ENCODE measurements around the gene TMEM201. TPM values are rescaled to one million over a fixed set of nuclear protein-coding genes. Genes with fewer than 3 reads are reported as not detected.

TMEM201 gene, protein sequence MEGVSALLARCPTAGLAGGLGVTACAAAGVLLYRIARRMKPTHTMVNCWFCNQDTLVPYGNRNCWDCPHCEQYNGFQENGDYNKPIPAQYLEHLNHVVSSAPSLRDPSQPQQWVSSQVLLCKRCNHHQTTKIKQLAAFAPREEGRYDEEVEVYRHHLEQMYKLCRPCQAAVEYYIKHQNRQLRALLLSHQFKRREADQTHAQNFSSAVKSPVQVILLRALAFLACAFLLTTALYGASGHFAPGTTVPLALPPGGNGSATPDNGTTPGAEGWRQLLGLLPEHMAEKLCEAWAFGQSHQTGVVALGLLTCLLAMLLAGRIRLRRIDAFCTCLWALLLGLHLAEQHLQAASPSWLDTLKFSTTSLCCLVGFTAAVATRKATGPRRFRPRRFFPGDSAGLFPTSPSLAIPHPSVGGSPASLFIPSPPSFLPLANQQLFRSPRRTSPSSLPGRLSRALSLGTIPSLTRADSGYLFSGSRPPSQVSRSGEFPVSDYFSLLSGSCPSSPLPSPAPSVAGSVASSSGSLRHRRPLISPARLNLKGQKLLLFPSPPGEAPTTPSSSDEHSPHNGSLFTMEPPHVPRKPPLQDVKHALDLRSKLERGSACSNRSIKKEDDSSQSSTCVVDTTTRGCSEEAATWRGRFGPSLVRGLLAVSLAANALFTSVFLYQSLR
- total RNA-seq (10 to 100 TPM in 5 of 7 donors, 1 to 10 TPM in 2; 5.7 to 20.8 (median 17.6) TPM), polyA plus RNA-seq (1 to 10 TPM; 1.6 to 7.7 TPM)
- long read RNA-seq, donor 1, partial matches to known transcripts = 27 of 44 reads
- long read RNA-seq, donor 1, other reads (novel, unspliced or antisense) = 17 of 44 reads
- long read RNA-seq, donor 2, partial matches to known transcripts = 0 of 3 reads
- long read RNA-seq, donor 2, other reads (novel, unspliced or antisense) = 0 of 3 reads
- long read RNA-seq, donor 3, transcript TMEM201-201 (6 exons, 3,851 nt) = major isoform, 14 of 51 reads
- long read RNA-seq, donor 3, partial matches to known transcripts = 25 of 51 reads
- long read RNA-seq, donor 3, other reads (novel, unspliced or antisense) = 10 of 51 reads

DNA sequence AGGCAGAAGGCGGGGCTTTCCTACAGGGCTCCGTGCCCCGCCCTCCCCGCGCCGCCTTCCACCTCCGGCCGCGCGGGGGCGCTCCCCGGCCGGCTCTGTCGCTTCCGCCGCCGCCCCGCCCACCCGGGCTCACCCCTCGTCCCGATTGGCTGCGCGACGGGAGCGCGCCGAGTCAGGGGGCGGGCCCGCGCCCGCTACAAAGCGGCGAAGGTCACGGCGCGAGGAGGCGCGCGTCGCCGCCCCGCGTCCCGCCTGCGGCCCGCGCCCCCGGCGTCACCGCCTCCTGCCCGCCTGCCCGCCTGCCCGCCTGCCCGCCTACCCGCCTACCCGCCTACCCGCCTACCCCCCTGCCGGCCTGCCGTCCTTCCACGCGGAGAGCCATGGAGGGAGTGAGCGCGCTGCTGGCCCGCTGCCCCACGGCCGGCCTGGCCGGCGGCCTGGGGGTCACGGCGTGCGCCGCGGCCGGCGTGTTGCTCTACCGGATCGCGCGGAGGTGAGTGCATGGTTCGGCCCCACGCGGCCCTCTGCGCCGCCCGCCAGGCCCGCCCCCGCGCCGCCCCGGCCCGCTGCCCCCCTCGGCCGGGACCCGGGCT, at the start of gene TMEM201:
Gene TMEM201, plus strand, starts transcription at position 361 of the 593 bp plus-strand sequence. Its CDS starts 20 bp downstream, at position 381.
- no peaks in the 10 kb centered on the region for H3K27me3 ChIP-seq
- peak; percentile 93 to 97 (median 96) for DNase-seq
- peak within 1 kb of the TSS in 1 of 2 donors; percentile 54 for H3K27ac ChIP-seq
- intact Hi-C loops (cut with DNase I) = no loop called here
- WGBS, 3 donors = 0 to 1% (median 1%) methylated on average over 22 to 88 of the region's 94 CpGs
- peak within 1 kb of the TSS; percentile 71 for H3K4me3 ChIP-seq
- H3K36me3 ChIP-seq = no peaks in the 10 kb centered on the region
- peaks cover 12% of the 10 kb centered on the region for H3K4me1 ChIP-seq (ENCODE audit: insufficient read depth)
- no peaks in the 10 kb centered on the region for H3K9me3 ChIP-seq
- TF ChIP-seq POLR2A (IDR thresholded peaks at IDR 0.05) = peak; percentile 51
- TF ChIP-seq EP300 (IDR thresholded peaks at IDR 0.05) = no peak
- TF ChIP-seq, protein P1, sequence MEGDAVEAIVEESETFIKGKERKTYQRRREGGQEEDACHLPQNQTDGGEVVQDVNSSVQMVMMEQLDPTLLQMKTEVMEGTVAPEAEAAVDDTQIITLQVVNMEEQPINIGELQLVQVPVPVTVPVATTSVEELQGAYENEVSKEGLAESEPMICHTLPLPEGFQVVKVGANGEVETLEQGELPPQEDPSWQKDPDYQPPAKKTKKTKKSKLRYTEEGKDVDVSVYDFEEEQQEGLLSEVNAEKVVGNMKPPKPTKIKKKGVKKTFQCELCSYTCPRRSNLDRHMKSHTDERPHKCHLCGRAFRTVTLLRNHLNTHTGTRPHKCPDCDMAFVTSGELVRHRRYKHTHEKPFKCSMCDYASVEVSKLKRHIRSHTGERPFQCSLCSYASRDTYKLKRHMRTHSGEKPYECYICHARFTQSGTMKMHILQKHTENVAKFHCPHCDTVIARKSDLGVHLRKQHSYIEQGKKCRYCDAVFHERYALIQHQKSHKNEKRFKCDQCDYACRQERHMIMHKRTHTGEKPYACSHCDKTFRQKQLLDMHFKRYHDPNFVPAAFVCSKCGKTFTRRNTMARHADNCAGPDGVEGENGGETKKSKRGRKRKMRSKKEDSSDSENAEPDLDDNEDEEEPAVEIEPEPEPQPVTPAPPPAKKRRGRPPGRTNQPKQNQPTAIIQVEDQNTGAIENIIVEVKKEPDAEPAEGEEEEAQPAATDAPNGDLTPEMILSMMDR (IDR thresholded peaks at IDR 0.05) = peak; percentile 76 to 93 (median 83)

DNA sequence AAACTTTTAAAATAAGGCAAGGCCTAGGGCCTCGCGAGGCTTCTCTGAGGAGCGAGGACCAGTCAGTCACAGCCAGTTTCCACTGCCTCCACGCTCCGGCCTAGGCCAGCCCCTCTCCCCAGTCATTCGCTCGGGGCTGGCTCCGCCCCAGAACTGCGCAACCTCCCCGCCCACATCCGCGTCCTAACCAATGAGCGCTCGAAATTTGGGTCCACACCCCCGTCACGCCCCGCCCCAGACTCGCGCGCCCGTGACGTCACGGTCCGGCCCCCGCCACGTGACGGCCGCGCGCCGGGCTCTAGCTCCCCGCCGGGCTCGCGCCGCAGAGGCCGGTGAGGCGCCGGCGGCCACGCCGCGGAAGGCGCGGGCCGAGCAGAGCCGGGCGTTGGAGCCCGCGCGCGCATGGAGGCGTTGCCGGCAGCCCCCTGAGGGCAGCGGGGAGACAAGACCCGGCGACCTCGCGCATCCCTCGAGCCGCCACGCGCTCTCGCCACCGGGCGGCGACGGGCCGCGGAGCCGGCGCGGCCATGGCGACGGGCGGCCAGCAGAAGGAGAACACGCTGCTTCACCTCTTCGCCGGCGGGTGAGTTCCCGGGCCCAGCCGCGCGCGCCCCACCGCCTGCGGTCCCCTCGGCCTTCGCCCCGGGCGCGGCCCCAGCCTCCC, 49.4 kb upstream of the TMEM201 start, which contains the start of gene SLC25A33:
Gene SLC25A33, plus strand, starts transcription at position 301 of the 664 bp plus-strand sequence. Its CDS starts 227 bp downstream, at position 528.
- Histone ChIP-seq H3K27me3 (no peaks in the 10 kb centered on the region), H3K27ac (peak within 1 kb of the TSS; percentile 82 to 83), H3K4me3 (peak within 1 kb of the TSS; percentile 68), H3K4me1 (ENCODE audit: insufficient read depth) (peaks cover 2% of the 10 kb centered on the region), H3K36me3 (no peaks in the 10 kb centered on the region), H3K9me3 (no peaks in the 10 kb centered on the region)
- TF ChIP-seq, protein P1 (IDR thresholded peaks at IDR 0.05) = peak in 2 of 3 donors; percentile 42 to 55
- TF ChIP-seq EP300 (IDR thresholded peaks at IDR 0.05) (peak; percentile 18), POLR2A (IDR thresholded peaks at IDR 0.05) (peak; percentile 97)
- intact Hi-C loops (cut with DNase I) = no loop called here
- WGBS, 3 donors = 1 to 2% (median 1%) methylated on average over 43 to 84 of the region's 92 CpGs
- peak; percentile 98 to 100 (median 99) for DNase-seq

DNA sequence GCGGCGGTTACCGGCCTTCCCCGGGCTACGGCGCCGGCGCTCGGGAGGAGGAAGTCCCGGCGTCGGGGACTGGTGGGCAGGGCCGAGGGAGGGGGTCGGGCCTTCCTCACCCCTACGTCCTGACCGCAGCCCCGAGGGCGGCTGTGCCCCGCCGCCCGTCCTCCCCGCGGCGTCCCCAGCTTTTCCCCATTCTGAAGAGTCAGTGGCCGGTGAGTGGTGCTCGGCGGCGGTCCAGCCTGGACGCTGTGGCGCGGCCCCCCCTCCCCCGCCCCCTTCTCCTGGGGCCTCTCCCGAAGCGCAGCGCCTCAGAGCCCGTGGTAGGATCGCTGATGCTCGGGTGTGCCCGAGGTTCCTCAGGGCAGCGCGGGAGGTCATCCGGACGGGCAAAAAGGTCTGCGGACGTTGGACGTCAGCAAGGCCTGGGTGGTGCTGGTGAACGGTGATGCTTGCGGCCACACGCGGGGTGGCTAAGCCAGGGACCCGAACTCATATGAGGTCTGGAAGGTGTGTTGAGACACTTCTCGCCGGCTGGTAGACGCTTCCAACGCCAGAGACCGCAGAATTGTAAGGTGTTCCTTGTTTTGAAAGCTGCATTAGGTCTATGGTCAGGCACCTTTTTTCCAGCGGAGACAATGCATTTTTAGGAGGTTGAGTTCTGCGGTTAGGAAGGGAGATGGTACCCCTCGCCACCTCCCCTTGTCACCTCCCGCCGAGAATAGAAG, 48.7 kb upstream of the TMEM201 start:
- H3K4me1 ChIP-seq (ENCODE audit: insufficient read depth) = peaks cover 2% of the 10 kb centered on the region
- peak overlapping the region; percentile 82 to 83 for H3K27ac ChIP-seq
- H3K36me3 ChIP-seq = no peaks in the 10 kb centered on the region
- peak; percentile 55 to 77 (median 69) for DNase-seq
- TF ChIP-seq, protein P1 (IDR thresholded peaks at IDR 0.05) = peak in 1 of 3 donors; percentile 4
- TF ChIP-seq EP300 (IDR thresholded peaks at IDR 0.05) = no peak
- H3K9me3 ChIP-seq = no peaks in the 10 kb centered on the region
- intact Hi-C loops (cut with DNase I) = no loop called here
- H3K27me3 ChIP-seq = no peaks in the 10 kb centered on the region
- peak overlapping the region; percentile 68 for H3K4me3 ChIP-seq
- WGBS, 3 donors = 4 to 14% (median 5%) methylated on average over 22 to 61 of the region's 61 CpGs

Data from ovary (tissue), 10 donors.